GM18951 (cell line): Measurements from ENCODE around the gene HINT2.

Experiments
- POLR2A ChIP-seq: IDR thresholded peaks from 4 replicates; pipeline ENCODE4 v1.6.1; 2011; ENCODE audit warnings: mild to moderate bottlenecking; ENCODE audit not compliant: insufficient read length, insufficient read depth; ENCODE audit errors: extremely low read depth
- in situ Hi-C: fragments of 300-500 bp; cut with MboI; formaldehyde crosslinking; loops from one replicate; pipeline ENCODE4 v1.12.0; 2022; ENCODE audit warnings: low sequenced_read_pairs, mixed read lengths, inconsistent platforms; ENCODE audit not compliant: unreplicated experiment

The HINT2 gene

GRCh38 chr9:35831040-35831439 is 16.2 kb upstream of the HINT2 start:
- no peak for TF ChIP-seq POLR2A
- in situ Hi-C loops, result no loop called here

- in situ Hi-C loops, result no loop called here
- no peak for TF ChIP-seq POLR2A
These were observed 14.9 kb upstream of the HINT2 start for GRCh38 chr9:35829764-35830096.

- peak; percentile 51 for TF ChIP-seq POLR2A
- in situ Hi-C loops, result no loop called here
These were observed 14.4 kb upstream of the HINT2 start, which contains the start of gene TMEM8B for GRCh38 chr9:35829084-35829763. Gene TMEM8B, plus strand, starts transcription at chr9:35829228. Its CDS starts 220 bp downstream, at chr9:35829448.

GRCh38 chr9:35828716-35829083 is 13.9 kb upstream of the HINT2 start, which contains the start of gene FAM221B:
Gene FAM221B, minus strand, starts transcription at chr9:35828732. Its CDS starts 2,571 bp downstream, at chr9:35826161.
- in situ Hi-C loops, result no loop called here
- TF ChIP-seq POLR2A, result no peak

- no peak for TF ChIP-seq POLR2A
- in situ Hi-C loops, result no loop called here
These were observed 12.6 kb upstream of the HINT2 start for GRCh38 chr9:35827486-35827885.

- in situ Hi-C loops, result no loop called here
- no peak for TF ChIP-seq POLR2A
These were observed 11.3 kb upstream of the HINT2 start for GRCh38 chr9:35826071-35826701.

GRCh38 chr9:35822926-35823325 is 8.1 kb upstream of the HINT2 start:
- no peak for TF ChIP-seq POLR2A
- in situ Hi-C loops, result no loop called here

- no peak for TF ChIP-seq POLR2A
- in situ Hi-C loops, result no loop called here
These were observed 5.2 kb upstream of the HINT2 start for GRCh38 chr9:35820076-35820475.

GRCh38 chr9:35818341-35818740 is 3.5 kb upstream of the HINT2 start:
- in situ Hi-C loops, result no loop called here
- no peak for TF ChIP-seq POLR2A

- no peak for TF ChIP-seq POLR2A
- in situ Hi-C loops, result no loop called here
These were observed 1.9 kb upstream of the HINT2 start for GRCh38 chr9:35816708-35817107.

GRCh38 chr9:35814106-35814840 is 569 bp downstream of the HINT2 start:
- in situ Hi-C loops, result no loop called here

GRCh38 chr9:35813434-35814105 is 1.3 kb downstream of the HINT2 start:
- in situ Hi-C loops, result no loop called here
- no peak for TF ChIP-seq POLR2A

More at GRCh38 chr9:35814106-35814840, 569 bp downstream of the HINT2 start:
- TF ChIP-seq POLR2A, result no peak

- peak; percentile 48 for TF ChIP-seq POLR2A
- in situ Hi-C loops, result no loop called here
These were observed 2.7 kb downstream of the HINT2 start, which contains the start of gene SPAG8 for GRCh38 chr9:35812025-35812602. Gene SPAG8, minus strand, starts transcription at chr9:35812262. Its CDS starts 115 bp downstream, at chr9:35812147.
